Measurements from ENCODE around the gene LAT. TPM values are rescaled to one million over a fixed set of nuclear protein-coding genes. Genes with fewer than 3 reads are reported as not detected.

The LAT gene
- total RNA-seq, 1 experiment from 2014 or later: 3.3 TPM

GRCh38 chr16:28992496-28992895, 7.6 kb downstream of the LAT start:
- Histone ChIP-seq H2AFZ (ENCODE audit: low read depth, low read length, poor library complexity, severe bottlenecking) (no peak overlapping the region), H4K20me1 (ENCODE audit: insufficient read depth) (no peaks in the 10 kb centered on the region), H3K4me2 (ENCODE audit: low read length) (no peak overlapping the region), H3K9me3 (ENCODE audit: control insufficient read depth in 1 of 2, insufficient read depth in 1 of 2, low read depth in 1 of 2, low read length in 2 of 2) (no peaks in the 10 kb centered on the region), H3K36me3 (ENCODE audit: control insufficient read depth in 1 of 2, insufficient read depth in 2 of 2, low read length in 2 of 2) (no peaks in the 10 kb centered on the region), H3K4me3 (replicated peaks in 1 of 2; ENCODE audit: low read depth in 1 of 2, low read length in 2 of 2) (no peak overlapping the region), H3K27me3 (ENCODE audit: insufficient read depth, low read length) (no peaks in the 10 kb centered on the region), H3K27ac (ENCODE audit: low read depth, low read length) (no peak overlapping the region), H3K9me2 (ENCODE audit: insufficient read depth) (no peaks in the 10 kb centered on the region), H3K9ac (ENCODE audit: low read length) (no peak overlapping the region), H3K4me1 (ENCODE audit: control insufficient read depth in 1 of 2, insufficient read depth in 2 of 2, low read length in 2 of 2) (no peaks in the 10 kb centered on the region), H3K79me2 (ENCODE audit: insufficient read depth, low read length) (no peaks in the 10 kb centered on the region)
- DNase-seq (ENCODE audit: low read depth, low spot score) (no peak), ATAC-seq (no peak)
- ChIA-PET RAD21 (ENCODE audit: low non-redundant PET in 1 of 2, low total read pairs in 2 of 2, uncharacterized antibody in 2 of 2, unreplicated experiment in 2 of 2) (no interaction called here), CTCF (no interaction called here), POLR2A (no interaction called here)
- BruUV-seq (replicated peaks): no TSS peak
- no peak for TF ChIP-seq REST (IDR thresholded peaks at IDR 0.05; ENCODE audit: low read depth)
- intact Hi-C loops (cut with micrococcal nuclease): no loop called here

GRCh38 chr16:28998837-28999236, 14.0 kb downstream of the LAT start:
- RAD21 ChIA-PET (ENCODE audit: low non-redundant PET in 1 of 2, low total read pairs in 2 of 2, uncharacterized antibody in 2 of 2, unreplicated experiment in 2 of 2): no interaction called here
- H3K4me2 ChIP-seq (ENCODE audit: low read length): no peak overlapping the region
- no peaks in the 10 kb centered on the region for H3K4me1 ChIP-seq (ENCODE audit: control insufficient read depth in 1 of 2, insufficient read depth in 2 of 2, low read length in 2 of 2)
- no peak overlapping the region for H3K4me3 ChIP-seq (replicated peaks in 1 of 2; ENCODE audit: low read depth in 1 of 2, low read length in 2 of 2)
- H4K20me1 ChIP-seq (ENCODE audit: insufficient read depth): no peaks in the 10 kb centered on the region
- no peak overlapping the region for H3K9ac ChIP-seq (ENCODE audit: low read length)
- H3K9me2 ChIP-seq (ENCODE audit: insufficient read depth): no peaks in the 10 kb centered on the region
- H3K79me2 ChIP-seq (ENCODE audit: insufficient read depth, low read length): no peaks in the 10 kb centered on the region
- TF ChIP-seq RAD21 (IDR thresholded peaks at IDR 0.05; ENCODE audit: low read depth) (no peak), EZH2phosphoT487 (IDR thresholded peaks at IDR 0.05; ENCODE audit: borderline replicate concordance) (no peak), POLR2AphosphoS5 (IDR thresholded peaks at IDR 0.05; ENCODE audit: low read depth, low read length) (no peak), TCF7L2 (IDR thresholded peaks at IDR 0.05; ENCODE audit: borderline replicate concordance, extremely low read depth, insufficient read depth, insufficient read length) (no peak), SIN3A (IDR thresholded peaks at IDR 0.05; ENCODE audit: low read depth) (no peak), CBX3 (IDR thresholded peaks at IDR 0.05; ENCODE audit: low read depth) (no peak), JUND (IDR thresholded peaks at IDR 0.05) (no peak), FOSL1 (IDR thresholded peaks at IDR 0.05; ENCODE audit: low read depth) (no peak), ZFX (IDR thresholded peaks at IDR 0.05) (no peak), ZNF274 (IDR thresholded peaks at IDR 0.05; ENCODE audit: low read depth, low read length) (no peak), SRF (IDR thresholded peaks at IDR 0.05; ENCODE audit: low read depth) (no peak), SP1 (IDR thresholded peaks at IDR 0.05; ENCODE audit: low read depth) (no peak), POLR2A (IDR thresholded peaks at IDR 0.05; ENCODE audit: borderline replicate concordance, extremely low read depth, insufficient read depth, insufficient read length) (no peak), CEBPB (IDR thresholded peaks at IDR 0.05; ENCODE audit: low read depth) (no peak)
- TF ChIP-seq, protein P1, sequence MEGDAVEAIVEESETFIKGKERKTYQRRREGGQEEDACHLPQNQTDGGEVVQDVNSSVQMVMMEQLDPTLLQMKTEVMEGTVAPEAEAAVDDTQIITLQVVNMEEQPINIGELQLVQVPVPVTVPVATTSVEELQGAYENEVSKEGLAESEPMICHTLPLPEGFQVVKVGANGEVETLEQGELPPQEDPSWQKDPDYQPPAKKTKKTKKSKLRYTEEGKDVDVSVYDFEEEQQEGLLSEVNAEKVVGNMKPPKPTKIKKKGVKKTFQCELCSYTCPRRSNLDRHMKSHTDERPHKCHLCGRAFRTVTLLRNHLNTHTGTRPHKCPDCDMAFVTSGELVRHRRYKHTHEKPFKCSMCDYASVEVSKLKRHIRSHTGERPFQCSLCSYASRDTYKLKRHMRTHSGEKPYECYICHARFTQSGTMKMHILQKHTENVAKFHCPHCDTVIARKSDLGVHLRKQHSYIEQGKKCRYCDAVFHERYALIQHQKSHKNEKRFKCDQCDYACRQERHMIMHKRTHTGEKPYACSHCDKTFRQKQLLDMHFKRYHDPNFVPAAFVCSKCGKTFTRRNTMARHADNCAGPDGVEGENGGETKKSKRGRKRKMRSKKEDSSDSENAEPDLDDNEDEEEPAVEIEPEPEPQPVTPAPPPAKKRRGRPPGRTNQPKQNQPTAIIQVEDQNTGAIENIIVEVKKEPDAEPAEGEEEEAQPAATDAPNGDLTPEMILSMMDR (IDR thresholded peaks at IDR 0.05 in 2 of 3, conservative IDR thresholded peaks at IDR 0.05 in 1 of 3; ENCODE audit: borderline replicate concordance in 1 of 3, insufficient read depth in 1 of 3, low read depth in 2 of 3, low read length in 2 of 3): no peak
- TF ChIP-seq, protein P2, sequence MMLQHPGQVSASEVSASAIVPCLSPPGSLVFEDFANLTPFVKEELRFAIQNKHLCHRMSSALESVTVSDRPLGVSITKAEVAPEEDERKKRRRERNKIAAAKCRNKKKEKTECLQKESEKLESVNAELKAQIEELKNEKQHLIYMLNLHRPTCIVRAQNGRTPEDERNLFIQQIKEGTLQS (IDR thresholded peaks at IDR 0.05): no peak
- H3K27me3 ChIP-seq (ENCODE audit: insufficient read depth, low read length): no peaks in the 10 kb centered on the region
- no TSS peak for BruUV-seq (replicated peaks)
- no peak for DNase-seq (ENCODE audit: low read depth, low spot score)
- no peak for ATAC-seq
- CTCF ChIA-PET: interaction anchor here (1.6 kb wide), 1 partner anchor 21 kb away, joined by 4 read pairs; no protein-coding TSS in a partner anchor
- H3K27ac ChIP-seq (ENCODE audit: low read depth, low read length): no peak overlapping the region
- POLR2A ChIA-PET: no interaction called here
- no peak overlapping the region for H2AFZ ChIP-seq (ENCODE audit: low read depth, low read length, poor library complexity, severe bottlenecking)
- H3K36me3 ChIP-seq (ENCODE audit: control insufficient read depth in 1 of 2, insufficient read depth in 2 of 2, low read length in 2 of 2): no peaks in the 10 kb centered on the region
- no peaks in the 10 kb centered on the region for H3K9me3 ChIP-seq (ENCODE audit: control insufficient read depth in 1 of 2, insufficient read depth in 1 of 2, low read depth in 1 of 2, low read length in 2 of 2)
- intact Hi-C loops (cut with micrococcal nuclease): no loop called here

Measured in HCT116 (cell line).